Stomach (tissue), 9 donors: ENCODE data around the gene CAPN5. TPM values are rescaled to one million over a fixed set of nuclear protein-coding genes. Genes with fewer than 3 reads are reported as not detected.

Source experiments
- DNase-seq, 2 donors: peaks; one replicate each; pipeline versions ENCODE4 v3.0.0 to v3.0.0-alpha.2; 2013 to 2019
- H3K27ac ChIP-seq, 5 donors: fragments of 200-600 bp in 4 of 5; sonication (generic) in 4 of 5; one replicate each; pipeline ENCODE4 v1.5.1; 2013 to 2019; ENCODE audit warnings: mild to moderate bottlenecking in 1 of 5, moderate library complexity in 1 of 5
- H3K27me3 ChIP-seq, 3 donors: fragments of 200-600 bp; sonication (generic); one replicate each; pipeline ENCODE4 v1.5.1; 2017 to 2019; ENCODE audit warnings: mixed run types in 1 of 3
- H3K36me3 ChIP-seq, 4 donors: fragments of 200-600 bp; sonication (generic); 1 replicate in 3 of 4; 2 replicates in 1 of 4; pipeline ENCODE4 v1.5.1; 2016 to 2019
- H3K4me1 ChIP-seq, 4 donors: fragments of 200-600 bp; sonication (generic); one replicate each; pipeline ENCODE4 v1.5.1; 2016 to 2019
- H3K4me3 ChIP-seq, 4 donors: fragments of 200-600 bp; sonication (generic) in 3 of 4; one replicate each; pipeline ENCODE4 v1.5.1; 2016 to 2019; ENCODE audit warnings: mild to moderate bottlenecking in 1 of 4
- H3K9me3 ChIP-seq, 4 donors: fragments of 200-600 bp; sonication (generic); one replicate each; pipeline ENCODE4 v1.5.1; 2016 to 2019
- CTCF ChIP-seq, 7 experiments: fragments of 450-650 bp in 4 of 7; fragments of 200-600 bp in 3 of 7; sonication (generic) in 3 of 7; IDR thresholded peaks; one replicate each; pipeline ENCODE4 v1.5.1; 2016 to 2019; ENCODE audit warnings: antibody characterized with exemption in 7 of 7, control low read depth in 2 of 7, mild to moderate bottlenecking in 1 of 7
- EP300 ChIP-seq: sonication (generic); formaldehyde crosslinking; IDR thresholded peaks from one replicate; pipeline ENCODE4 v1.6.1; 2017; ENCODE audit warnings: antibody characterized with exemption
- POLR2A ChIP-seq, 4 donors: fragments of 450-650 bp; IDR thresholded peaks; one replicate each; pipeline ENCODE4 v1.6.1; 2016; ENCODE audit warnings: antibody characterized with exemption in 4 of 4, control low read depth in 2 of 4, mild to moderate bottlenecking in 1 of 4, moderate library complexity in 1 of 4
- POLR2AphosphoS5 ChIP-seq, 3 donors: sonication (generic); formaldehyde crosslinking; IDR thresholded peaks; one replicate each; pipeline ENCODE4 v1.6.1; 2016; ENCODE audit warnings: antibody characterized with exemption in 3 of 3
- WGBS, 5 donors: extraction: QIAGEN DNeasy Blood & Tissue Kit in 3 of 5; methylation state at CpG; one replicate each; pipeline versions ENCODE4 v1.1.5 to v1.1.7; 2013 to 2018; 5-methylcytosine and 5-hydroxymethylcytosine counted together
- intact Hi-C: fragments of 100-400 bp; cut with DNase I; formaldehyde crosslinking; loops from one replicate; pipeline ENCODE4 v1.15.1; 2023; ENCODE audit warnings: low total_unique reads
- polyA plus RNA-seq, 3 donors: library from polyadenylated mRNA; stranded (reverse); fragments of 200-250 nt; gene quantifications; one replicate each; pipeline ENCODE4 v1.2.3, GENCODE V29; 2013
- total RNA-seq, 5 donors: library from RNA; depleted of rRNA; stranded (reverse); fragments of >200 nt; gene quantifications; one replicate each; pipeline versions ENCODE4 v1.1.0 to v1.2.3, GENCODE V29; 2014 to 2016
- donor health status: healthy with polysubstance abuse.
- donor health status: Bipolar disorder and iron deficiency.
- donor health status: healthy.

CAPN5 gene
- total and polyA plus RNA-seq, 8 donors, result 10.0 to 110 (median 65.9) TPM

- H3K4me3 ChIP-seq, result no peak overlapping the region
- H3K27me3 ChIP-seq, result no peaks in the 10 kb centered on the region
- H3K36me3 ChIP-seq, result peaks cover 21 to 95% (median 88%) of the 10 kb centered on the region in 4 donors
- peaks cover 0 to 8% (median 0%) of the 10 kb centered on the region in 4 donors for H3K4me1 ChIP-seq
- intact Hi-C loops, result no loop called here
- H3K9me3 ChIP-seq, result no peaks in the 10 kb centered on the region
- TF ChIP-seq EP300 (no peak), POLR2A (IDR thresholded peaks at IDR 0.05) (no peak), CTCF (IDR thresholded peaks at IDR 0.05) (no peak), POLR2AphosphoS5 (IDR thresholded peaks at IDR 0.05) (no peak)
- no peak overlapping the region for H3K27ac ChIP-seq
- WGBS, 5 donors, result 75 to 84% (median 79%) methylated on average over 6 to 7 of the region's 7 CpGs
- no peak for DNase-seq
Measured at GRCh38 chr11:77117492-77117891, 50.7 kb downstream of the CAPN5 start.

GRCh38 chr11:77118086-77118485 is 51.3 kb downstream of the CAPN5 start:
- H3K4me1 ChIP-seq, result peaks cover 0 to 2% (median 0%) of the 10 kb centered on the region in 4 donors
- H3K9me3 ChIP-seq, result no peaks in the 10 kb centered on the region
- no peak overlapping the region for H3K4me3 ChIP-seq
- H3K27ac ChIP-seq, result no peak overlapping the region
- 92 to 97% (median 94%) methylated on average over 12 to 17 of the region's 17 CpGs for WGBS, 5 donors
- peaks cover 26 to 95% (median 89%) of the 10 kb centered on the region in 4 donors for H3K36me3 ChIP-seq
- H3K27me3 ChIP-seq, result no peaks in the 10 kb centered on the region
- no peak for TF ChIP-seq POLR2AphosphoS5 (IDR thresholded peaks at IDR 0.05)
- no peak for TF ChIP-seq POLR2A (IDR thresholded peaks at IDR 0.05)
- no peak for TF ChIP-seq EP300
- no peak for TF ChIP-seq CTCF (IDR thresholded peaks at IDR 0.05)
- intact Hi-C loops, result no loop called here
- DNase-seq, result no peak

GRCh38 chr11:77118971-77119370 is 52.2 kb downstream of the CAPN5 start:
- no peak for TF ChIP-seq POLR2A (IDR thresholded peaks at IDR 0.05)
- TF ChIP-seq POLR2AphosphoS5 (IDR thresholded peaks at IDR 0.05), result no peak
- no peak for TF ChIP-seq CTCF (IDR thresholded peaks at IDR 0.05)
- TF ChIP-seq EP300, result no peak
- Histone ChIP-seq H3K27ac (no peak overlapping the region), H3K4me3 (no peak overlapping the region), H3K9me3 (no peaks in the 10 kb centered on the region), H3K4me1 (no peaks in the 10 kb centered on the region), H3K36me3 (peaks cover 34 to 100% (median 97%) of the 10 kb centered on the region in 4 donors), H3K27me3 (no peaks in the 10 kb centered on the region)
- intact Hi-C loops, result no loop called here
- no peak for DNase-seq
- 91 to 95% (median 92%) methylated on average over 10 to 12 of the region's 12 CpGs for WGBS, 5 donors

- TF ChIP-seq POLR2AphosphoS5 (IDR thresholded peaks at IDR 0.05) (no peak), CTCF (IDR thresholded peaks at IDR 0.05) (no peak), POLR2A (IDR thresholded peaks at IDR 0.05) (no peak), EP300 (no peak)
- Histone ChIP-seq H3K27me3 (no peaks in the 10 kb centered on the region), H3K9me3 (no peaks in the 10 kb centered on the region), H3K4me1 (no peaks in the 10 kb centered on the region), H3K27ac (no peak overlapping the region), H3K4me3 (no peak overlapping the region), H3K36me3 (peaks cover 37 to 100% (median 97%) of the 10 kb centered on the region in 4 donors)
- DNase-seq, result no peak
- WGBS, 5 donors, result 92 to 95% (median 93%) methylated on average over 7 to 9 of the region's 9 CpGs
- intact Hi-C loops, result no loop called here
Measured at GRCh38 chr11:77119531-77119936, 52.8 kb downstream of the CAPN5 start.
